ENCODE results near the gene FAT3.

DNA sequence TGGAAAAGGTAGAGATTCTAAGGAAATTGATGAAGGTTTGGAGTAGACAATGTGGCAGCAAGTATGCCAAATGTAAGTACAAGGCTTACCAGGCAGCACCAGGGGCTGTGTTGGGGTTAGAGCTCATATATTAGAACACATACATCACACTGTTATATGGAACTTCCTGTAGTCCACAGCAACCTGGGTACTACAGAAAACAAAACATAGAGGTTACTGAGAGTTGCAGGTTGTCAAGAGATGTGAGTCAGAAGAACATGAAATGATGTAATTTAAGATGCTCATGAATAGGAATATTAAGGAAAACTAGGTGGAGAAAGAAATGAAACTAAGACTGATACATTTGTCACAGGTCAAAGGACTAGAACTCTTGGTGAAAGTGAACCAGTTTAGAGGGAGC lies 22.0 kb downstream of the FAT3 start:
- no peak for TF ChIP-seq CTCF (IDR thresholded peaks at IDR 0.05)
- TF ChIP-seq POLR2A (IDR thresholded peaks at IDR 0.05) = no peak

All from esophagus squamous epithelium (tissue), 4 donors.